T-helper 9 cell (primary cell): ENCODE results near the gene SEC14L1.
"Not testable (repeated sequence)": the region's sequence is repeated elsewhere in the genome, so short reads cannot be mapped to it uniquely, and the experiment has no call there.

Source experiments
- DNase-seq: peaks from one replicate; pipeline ENCODE4 v3.0.0-alpha.2; 2020

Gene SEC14L1

GRCh38 chr17:77142689-77143088 lies 1.9 kb downstream of the SEC14L1 start:
- no peak for DNase-seq

GRCh38 chr17:77143306-77143705 lies 2.5 kb downstream of the SEC14L1 start:
- no peak for DNase-seq

GRCh38 chr17:77144227-77144626 lies 3.5 kb downstream of the SEC14L1 start:
- no peak for DNase-seq

GRCh38 chr17:77145224-77145611 lies 4.4 kb downstream of the SEC14L1 start:
- DNase-seq, result no peak

GRCh38 chr17:77145612-77146245 lies 5.0 kb downstream of the SEC14L1 start:
- no peak for DNase-seq

- no peak for DNase-seq
Measured at GRCh38 chr17:77146246-77146632, 5.5 kb downstream of the SEC14L1 start.

GRCh38 chr17:77146882-77147281 lies 6.1 kb downstream of the SEC14L1 start:
- DNase-seq, result no peak

GRCh38 chr17:77147357-77147801 lies 6.6 kb downstream of the SEC14L1 start:
- no peak for DNase-seq

GRCh38 chr17:77148077-77148939 lies 7.5 kb downstream of the SEC14L1 start:
- DNase-seq, result no peak

- DNase-seq, result no peak
Measured at GRCh38 chr17:77148940-77149510, 8.3 kb downstream of the SEC14L1 start.

- DNase-seq, result no peak
Measured at GRCh38 chr17:77150196-77150595, 9.4 kb downstream of the SEC14L1 start.

- DNase-seq, result no peak
Measured at GRCh38 chr17:77151186-77151585, 10.4 kb downstream of the SEC14L1 start.

- not testable (repeated sequence) for DNase-seq
Measured at GRCh38 chr17:77152056-77152455, 11.3 kb downstream of the SEC14L1 start.

- no peak for DNase-seq
Measured at GRCh38 chr17:77153472-77153871, 12.7 kb downstream of the SEC14L1 start.

GRCh38 chr17:77153999-77154586 lies 13.3 kb downstream of the SEC14L1 start:
- DNase-seq, result no peak

- no peak for DNase-seq
Measured at GRCh38 chr17:77155125-77155524, 14.4 kb downstream of the SEC14L1 start.

GRCh38 chr17:77157766-77158165 lies 17.0 kb downstream of the SEC14L1 start:
- not testable (repeated sequence) for DNase-seq

- no peak for DNase-seq
Measured at GRCh38 chr17:77160091-77160874, 19.5 kb downstream of the SEC14L1 start.

- no peak for DNase-seq
Measured at GRCh38 chr17:77160875-77161530, 20.2 kb downstream of the SEC14L1 start.

- no peak for DNase-seq
Measured at GRCh38 chr17:77161953-77162352, 21.2 kb downstream of the SEC14L1 start.

- DNase-seq, result no peak
Measured at GRCh38 chr17:77163001-77163400, 22.2 kb downstream of the SEC14L1 start.
